Activated naive CD4-positive, alpha-beta T cell treated with anti-CD3 and anti-CD28 coated beads, Interleukin-2, amount 50 U/mL, for 24 hours (primary cell): Measurements from ENCODE around the gene GCLC.
A peak's percentile ranks its signal among the peaks of the same experiment; 100 is the strongest.

Source experiments
- H3K27ac Mint-ChIP-seq: one replicate; pipeline ENCODE4 v1.8.0; 2021; ENCODE audit warnings: mild to moderate bottlenecking, mixed read lengths
- H3K27me3 Mint-ChIP-seq: one replicate; pipeline ENCODE4 v1.8.0; 2021; ENCODE audit warnings: mixed read lengths
- H3K36me3 Mint-ChIP-seq: one replicate; pipeline ENCODE4 v1.8.0; 2021; ENCODE audit warnings: mixed read lengths
- H3K4me1 Mint-ChIP-seq: one replicate; pipeline ENCODE4 v1.8.0; 2021; ENCODE audit warnings: mixed read lengths
- H3K4me3 Mint-ChIP-seq: one replicate; pipeline ENCODE4 v1.8.0; 2021; ENCODE audit warnings: mild to moderate bottlenecking, mixed read lengths
- H3K9me3 Mint-ChIP-seq: one replicate; pipeline ENCODE4 v1.8.0; 2021; ENCODE audit warnings: mixed read lengths

The GCLC gene

GRCh38 chr6:53517021-53517420 lies 27.9 kb downstream of the GCLC start:
- H3K27ac Mint-ChIP-seq = no peak overlapping the region
- H3K9me3 Mint-ChIP-seq = no peaks in the 10 kb centered on the region
- no peaks in the 10 kb centered on the region for H3K27me3 Mint-ChIP-seq
- no peak overlapping the region for H3K4me3 Mint-ChIP-seq
- H3K4me1 Mint-ChIP-seq = no peaks in the 10 kb centered on the region
- peaks cover 14% of the 10 kb centered on the region for H3K36me3 Mint-ChIP-seq

GRCh38 chr6:53514677-53515076 lies 30.2 kb downstream of the GCLC start:
- H3K27me3 Mint-ChIP-seq = no peaks in the 10 kb centered on the region
- no peaks in the 10 kb centered on the region for H3K4me1 Mint-ChIP-seq
- H3K36me3 Mint-ChIP-seq = peaks cover 17% of the 10 kb centered on the region
- no peak overlapping the region for H3K4me3 Mint-ChIP-seq
- H3K9me3 Mint-ChIP-seq = no peaks in the 10 kb centered on the region
- no peak overlapping the region for H3K27ac Mint-ChIP-seq

GRCh38 chr6:53513519-53513966 lies 31.4 kb downstream of the GCLC start:
- Mint-ChIP-seq H3K27me3 (no peaks in the 10 kb centered on the region), H3K4me3 (no peak overlapping the region), H3K36me3 (peaks cover 18% of the 10 kb centered on the region), H3K9me3 (no peaks in the 10 kb centered on the region), H3K4me1 (no peaks in the 10 kb centered on the region), H3K27ac (no peak overlapping the region)

- Mint-ChIP-seq H3K4me1 (no peaks in the 10 kb centered on the region), H3K27me3 (no peaks in the 10 kb centered on the region), H3K9me3 (no peaks in the 10 kb centered on the region), H3K36me3 (peaks cover 22% of the 10 kb centered on the region), H3K27ac (no peak overlapping the region), H3K4me3 (no peak overlapping the region)
Observed at GRCh38 chr6:53513056-53513455, 31.8 kb downstream of the GCLC start.

GRCh38 chr6:53512626-53513025 lies 32.3 kb downstream of the GCLC start:
- Mint-ChIP-seq H3K9me3 (no peaks in the 10 kb centered on the region), H3K36me3 (peaks cover 22% of the 10 kb centered on the region), H3K4me3 (no peak overlapping the region), H3K27ac (no peak overlapping the region), H3K27me3 (no peaks in the 10 kb centered on the region), H3K4me1 (no peaks in the 10 kb centered on the region)

GRCh38 chr6:53510746-53511145 lies 34.2 kb downstream of the GCLC start:
- Mint-ChIP-seq H3K9me3 (no peaks in the 10 kb centered on the region), H3K27me3 (no peaks in the 10 kb centered on the region), H3K4me3 (no peak overlapping the region), H3K27ac (no peak overlapping the region), H3K4me1 (no peaks in the 10 kb centered on the region), H3K36me3 (peaks cover 16% of the 10 kb centered on the region)

GRCh38 chr6:53506872-53507271 lies 38.0 kb downstream of the GCLC start:
- Mint-ChIP-seq H3K4me3 (no peak overlapping the region), H3K27ac (no peak overlapping the region), H3K4me1 (no peaks in the 10 kb centered on the region), H3K36me3 (peaks cover 12% of the 10 kb centered on the region), H3K27me3 (no peaks in the 10 kb centered on the region), H3K9me3 (no peaks in the 10 kb centered on the region)

- Mint-ChIP-seq H3K9me3 (no peaks in the 10 kb centered on the region), H3K4me3 (no peak overlapping the region), H3K27ac (no peak overlapping the region), H3K4me1 (no peaks in the 10 kb centered on the region), H3K36me3 (peaks cover 5% of the 10 kb centered on the region), H3K27me3 (no peaks in the 10 kb centered on the region)
Observed at GRCh38 chr6:53504512-53504911, 40.4 kb downstream of the GCLC start.

- Mint-ChIP-seq H3K27ac (no peak overlapping the region), H3K9me3 (no peaks in the 10 kb centered on the region), H3K36me3 (no peaks in the 10 kb centered on the region), H3K4me1 (no peaks in the 10 kb centered on the region), H3K27me3 (no peaks in the 10 kb centered on the region), H3K4me3 (no peak overlapping the region)
Observed at GRCh38 chr6:53503060-53503459, 41.8 kb downstream of the GCLC start.

- Mint-ChIP-seq H3K4me1 (no peaks in the 10 kb centered on the region), H3K27ac (no peak overlapping the region), H3K4me3 (no peak overlapping the region), H3K9me3 (no peaks in the 10 kb centered on the region), H3K36me3 (no peaks in the 10 kb centered on the region), H3K27me3 (no peaks in the 10 kb centered on the region)
Observed at GRCh38 chr6:53501432-53501831, 43.5 kb downstream of the GCLC start.

GRCh38 chr6:53500095-53500494 lies 44.8 kb downstream of the GCLC start:
- Mint-ChIP-seq H3K27ac (no peak overlapping the region), H3K4me1 (no peaks in the 10 kb centered on the region), H3K36me3 (no peaks in the 10 kb centered on the region), H3K9me3 (no peaks in the 10 kb centered on the region), H3K4me3 (no peak overlapping the region), H3K27me3 (no peaks in the 10 kb centered on the region)

GRCh38 chr6:53499094-53499493 lies 45.8 kb downstream of the GCLC start:
- Mint-ChIP-seq H3K4me1 (no peaks in the 10 kb centered on the region), H3K36me3 (no peaks in the 10 kb centered on the region), H3K9me3 (no peaks in the 10 kb centered on the region), H3K27ac (no peak overlapping the region), H3K27me3 (no peaks in the 10 kb centered on the region), H3K4me3 (no peak overlapping the region)

- Mint-ChIP-seq H3K9me3 (no peaks in the 10 kb centered on the region), H3K27ac (peak overlapping the region; percentile 27), H3K27me3 (no peaks in the 10 kb centered on the region), H3K36me3 (no peaks in the 10 kb centered on the region), H3K4me1 (no peaks in the 10 kb centered on the region), H3K4me3 (no peak overlapping the region)
Observed at GRCh38 chr6:53498649-53499048, 46.3 kb downstream of the GCLC start.

GRCh38 chr6:53497905-53498304 lies 47.0 kb downstream of the GCLC start:
- Mint-ChIP-seq H3K36me3 (no peaks in the 10 kb centered on the region), H3K4me3 (no peak overlapping the region), H3K4me1 (peaks cover 4% of the 10 kb centered on the region), H3K9me3 (no peaks in the 10 kb centered on the region), H3K27ac (no peak overlapping the region), H3K27me3 (no peaks in the 10 kb centered on the region)

GRCh38 chr6:53496797-53497375 lies 48.0 kb downstream of the GCLC start:
- no peaks in the 10 kb centered on the region for H3K36me3 Mint-ChIP-seq
- H3K4me1 Mint-ChIP-seq = peaks cover 7% of the 10 kb centered on the region
- no peaks in the 10 kb centered on the region for H3K27me3 Mint-ChIP-seq
- H3K9me3 Mint-ChIP-seq = no peaks in the 10 kb centered on the region
- H3K4me3 Mint-ChIP-seq = no peak overlapping the region
- no peak overlapping the region for H3K27ac Mint-ChIP-seq

GRCh38 chr6:53495506-53496499 lies 49.1 kb downstream of the GCLC start:
- Mint-ChIP-seq H3K27me3 (peaks cover 2% of the 10 kb centered on the region), H3K4me1 (peaks cover 7% of the 10 kb centered on the region), H3K9me3 (no peaks in the 10 kb centered on the region), H3K27ac (no peak overlapping the region), H3K4me3 (no peak overlapping the region), H3K36me3 (no peaks in the 10 kb centered on the region)
